ENCODE measurements around the gene PYGM. TPM values are rescaled to one million over a fixed set of nuclear protein-coding genes. Genes with fewer than 3 reads are reported as not detected.
A peak's percentile ranks its signal among the peaks of the same experiment; 100 is the strongest.

The PYGM gene
- total and polyA plus RNA-seq, 2 of the 8 experiments (the other 6 are each of a cell fraction or from before 2014, with no cell fraction given) = 9.6 to 10.0 TPM

- Histone ChIP-seq H3K9ac (replicated peaks in 1 of 4; ENCODE audit: extremely low read depth in 1 of 4, low read depth in 3 of 4, low read length in 3 of 4) (no peak overlapping the region), H3K27ac (ENCODE audit: low read depth, low read length) (no peak overlapping the region), H3K4ac (replicated peaks; ENCODE audit: insufficient read length, low read depth, low read length) (no peak overlapping the region), H3K18ac (ENCODE audit: extremely low read depth, low read length) (no peak overlapping the region), H3K4me3 (ENCODE audit: extremely low read depth in 1 of 4, insufficient read depth in 2 of 4, low read depth in 3 of 4, low read length in 4 of 4) (peak overlapping the region in 1 of 4 experiments; percentile 41; a peak in 3 of 8 replicates), H3K23ac (ENCODE audit: insufficient read length) (no peak overlapping the region), H3K9me3 (ENCODE audit: insufficient read depth in 2 of 2, low read depth in 1 of 2, low read length in 1 of 2) (no peaks in the 10 kb centered on the region), H2BK12ac (ENCODE audit: low read depth, low read length) (peak overlapping the region; percentile 3; the same call in 1 of the 2 replicates), H3K14ac (ENCODE audit: insufficient read length) (no peak overlapping the region), H2BK5ac (ENCODE audit: low read depth, low read length) (no peak overlapping the region), H4K91ac (replicated peaks; ENCODE audit: insufficient read length, low read length) (no peak overlapping the region), H2AK5ac (ENCODE audit: low read depth, low read length) (no peak overlapping the region), H2BK120ac (replicated peaks; ENCODE audit: low read depth, low read length) (no peak overlapping the region), H3K79me1 (ENCODE audit: low read depth, low read length) (peaks cover 4% of the 10 kb centered on the region; the same call in 1 of the 2 replicates), H3K36me3 (ENCODE audit: control insufficient read depth in 2 of 4, insufficient read depth in 4 of 4, low read length in 3 of 4) (no peaks in the 10 kb centered on the region), H3K56ac (replicated peaks; ENCODE audit: insufficient read length, low read depth, low read length) (no peak overlapping the region), H4K8ac (ENCODE audit: extremely low read depth, insufficient read depth, low read length) (peak overlapping the region; percentile 51; the same call in 1 of the 2 replicates), H4K5ac (ENCODE audit: insufficient read length, low read depth, low read length) (no peak overlapping the region), H2BK15ac (ENCODE audit: low read length) (no peak overlapping the region), H3K79me2 (ENCODE audit: control insufficient read depth in 1 of 2, insufficient read depth in 2 of 2, low read length in 2 of 2) (no peaks in the 10 kb centered on the region), H3K4me1 (replicated peaks in 1 of 4; ENCODE audit: control insufficient read depth in 3 of 4, insufficient read depth in 4 of 4, low read length in 3 of 4) (peaks cover 10 to 33% (median 25%) of the 10 kb centered on the region in 4 experiments), H2BK20ac (ENCODE audit: low read length) (no peak overlapping the region), H3K23me2 (ENCODE audit: low read depth, low read length) (peaks cover 8% of the 10 kb centered on the region; the same call in 1 of the 2 replicates), H3K27me3 (replicated peaks in 1 of 4; ENCODE audit: control insufficient read depth in 3 of 4, extremely low read depth in 1 of 4, insufficient read depth in 3 of 4, low read length in 3 of 4) (peaks cover 7 to 20% (median 17%) of the 10 kb centered on the region in 4 experiments), H4K20me1 (replicated peaks in 1 of 2; ENCODE audit: control insufficient read depth in 1 of 2, insufficient read depth in 2 of 2, low read length in 2 of 2) (no peaks in the 10 kb centered on the region), H3K4me2 (ENCODE audit: insufficient read depth in 1 of 2, low read depth in 2 of 2, low read length in 2 of 2) (peak overlapping the region; percentile 0 to 31; a peak in 1 of 4 replicates), H2AFZ (ENCODE audit: low read length) (no peak overlapping the region)
- CTCF ChIA-PET (ENCODE audit: partially characterized antibody) = interaction anchor here (0.5 to 2.4 kb wide), 12 partner anchors 11 to 116 kb away, joined by 3 to 18 read pairs (median 4); partner anchors contain the start of gene PYGM
- DNase-seq (ENCODE audit: low read depth in 1 of 2, low spot score in 2 of 2) = no peak
- TF ChIP-seq ATF2 (IDR thresholded peaks at IDR 0.05; ENCODE audit: low read length) (no peak), CEBPB (IDR thresholded peaks at IDR 0.05; ENCODE audit: low read depth, low read length) (no peak), SUZ12 (IDR thresholded peaks at IDR 0.05; ENCODE audit: low read length) (0 out of 2 replicates have a peak, but pooled peaks have one; percentile 33), E2F6 (IDR thresholded peaks at IDR 0.05) (no peak), EP300 (IDR thresholded peaks at IDR 0.05; ENCODE audit: borderline replicate concordance in 1 of 2, low read depth in 2 of 2, low read length in 2 of 2) (no peak), TBP (IDR thresholded peaks at IDR 0.05; ENCODE audit: low read depth, low read length) (no peak), SIRT6 (IDR thresholded peaks at IDR 0.05; ENCODE audit: low read length) (no peak)
- FAIRE-seq = no peak
- 17% methylated on average over 2 of the region's 36 CpGs; no CpG with 5 or more reads in 1 of the 2 experiments for WGBS, 2 experiments (ENCODE audit: extremely low coverage in 1 of 2, insufficient coverage in 1 of 2, insufficient read length in 1 of 2, insufficient replicate concordance in 2 of 2, low coverage in 1 of 2, low lambda C conversion rate in 2 of 2, missing lambda C conversion rate in 1 of 2)
- POLR2A ChIA-PET (ENCODE audit: partially characterized antibody) = interaction anchor here (1.4 to 1.7 kb wide), 3 partner anchors 9 to 41 kb away, joined by 4 to 5 read pairs (median 5); no protein-coding TSS in a partner anchor
Observed at GRCh38 chr11:64722141-64723065, 37.4 kb downstream of the PYGM start.
